HK-2 (cell line): ENCODE data around the gene CFAP65.

Experiments used
- DNase-seq: peaks from one replicate; pipeline ENCODE4 v3.0.0-alpha.2; 2018; ENCODE audit not compliant: unreplicated experiment

CFAP65 gene

GRCh38 chr2:219060821-219061791 lies 19.8 kb upstream of the CFAP65 start, which contains the start of gene IHH:
IHH (minus strand) TSS chr2:219060921; CDS start chr2:219060467, 454 bp downstream.
- DNase-seq = no peak

GRCh38 chr2:219059725-219060682 lies 18.7 kb upstream of the CFAP65 start:
- DNase-seq = no peak

- DNase-seq = no peak
These were observed 18.0 kb upstream of the CFAP65 start for GRCh38 chr2:219059375-219059724.

- DNase-seq = peak; percentile 72
These were observed 17.4 kb upstream of the CFAP65 start for GRCh38 chr2:219058541-219059374.

GRCh38 chr2:219057709-219058540 lies 16.6 kb upstream of the CFAP65 start:
- peak; percentile 71 for DNase-seq

- DNase-seq = no peak
These were observed 15.8 kb upstream of the CFAP65 start for GRCh38 chr2:219056896-219057708.

GRCh38 chr2:219056176-219056895 lies 15.0 kb upstream of the CFAP65 start:
- no peak for DNase-seq

GRCh38 chr2:219054956-219055903 lies 13.9 kb upstream of the CFAP65 start:
- no peak for DNase-seq

GRCh38 chr2:219049282-219049681 lies 8.0 kb upstream of the CFAP65 start:
- DNase-seq = no peak

GRCh38 chr2:219045937-219046550 lies 4.7 kb upstream of the CFAP65 start:
- DNase-seq = peak; percentile 37

GRCh38 chr2:219042750-219043149 lies 1.4 kb upstream of the CFAP65 start:
- no peak for DNase-seq

- no peak for DNase-seq
These were observed 841 bp upstream of the CFAP65 start for GRCh38 chr2:219042157-219042556.

- no peak for DNase-seq
These were observed 2.7 kb downstream of the CFAP65 start for GRCh38 chr2:219038600-219038999.

GRCh38 chr2:219037783-219038499 lies 3.4 kb downstream of the CFAP65 start:
- DNase-seq = no peak

- DNase-seq = no peak
These were observed 5.4 kb downstream of the CFAP65 start for GRCh38 chr2:219035942-219036341.

GRCh38 chr2:219034823-219035222 lies 6.5 kb downstream of the CFAP65 start:
- no peak for DNase-seq
